Sigmoid colon (tissue), 7 donors: ENCODE measurements around the gene PRDM10. TPM values are rescaled to one million over a fixed set of nuclear protein-coding genes. Genes with fewer than 3 reads are reported as not detected.

Experiments
- DNase-seq: peaks from one replicate; pipeline ENCODE4 v3.0.0-alpha.2; 2019
- H3K27ac ChIP-seq, 4 donors: fragments of 200-600 bp; sonication (generic); one replicate each; pipeline ENCODE4 v1.5.1; 2016 to 2019; ENCODE audit warnings: mild to moderate bottlenecking in 1 of 4
- H3K27me3 ChIP-seq, 3 donors: fragments of 200-600 bp; sonication (generic); one replicate each; pipeline ENCODE4 v1.5.1; 2019; ENCODE audit warnings: mild to moderate bottlenecking in 1 of 3
- H3K36me3 ChIP-seq, 4 donors: fragments of 200-600 bp; sonication (generic); one replicate each; pipeline ENCODE4 v1.5.1; 2016 to 2019
- H3K4me1 ChIP-seq, 4 donors: fragments of 200-600 bp; sonication (generic); one replicate each; pipeline ENCODE4 v1.5.1; 2017 to 2019
- H3K4me3 ChIP-seq, 4 donors: fragments of 200-600 bp; sonication (generic); one replicate each; pipeline ENCODE4 v1.5.1; 2017 to 2019; ENCODE audit warnings: mild to moderate bottlenecking in 2 of 4, moderate library complexity in 1 of 4
- H3K9me3 ChIP-seq, 4 donors: fragments of 200-600 bp in 3 of 4; sonication (generic) in 3 of 4; one replicate each; pipeline versions ENCODE4 v1.5.1 to v1.6.1; 2013 to 2019
- EP300 ChIP-seq, 4 donors: sonication (generic); formaldehyde crosslinking; IDR thresholded peaks; one replicate each; pipeline ENCODE4 v1.6.1; 2017; ENCODE audit warnings: antibody characterized with exemption in 4 of 4
- POLR2A ChIP-seq, 2 donors: fragments of 450-650 bp; IDR thresholded peaks; one replicate each; pipeline ENCODE4 v1.6.1; 2016; ENCODE audit warnings: antibody characterized with exemption in 2 of 2, mild to moderate bottlenecking in 2 of 2, moderate library complexity in 2 of 2
- POLR2AphosphoS5 ChIP-seq, 4 donors: sonication (generic); formaldehyde crosslinking; IDR thresholded peaks; one replicate each; pipeline ENCODE4 v1.6.1; 2017; ENCODE audit warnings: antibody characterized with exemption in 4 of 4
- WGBS, 2 donors: extraction: QIAGEN DNeasy Blood & Tissue Kit; methylation state at CpG; one replicate each; pipeline ENCODE4 v1.1.7; 2013; 5-methylcytosine and 5-hydroxymethylcytosine counted together
- intact Hi-C: fragments of 100-400 bp; cut with DNase I; formaldehyde crosslinking; loops from one replicate; pipeline ENCODE4 v1.15.1; 2023
- polyA plus RNA-seq, 3 donors: library from polyadenylated mRNA; stranded (reverse); fragments of 200-250 nt; gene quantifications; one replicate each; pipeline ENCODE4 v1.2.3, GENCODE V29; 2013
- total RNA-seq, 4 donors: library from RNA; depleted of rRNA; stranded (reverse); fragments of >200 nt; gene quantifications; one replicate each; pipeline ENCODE4 v1.1.0, GENCODE V29; 2016
- TF ChIP-seq, protein P1 (sequence below), 4 experiments: fragments of 450-650 bp in 3 of 4; fragments of 200-600 bp in 1 of 4; IDR thresholded peaks; one replicate each; pipeline ENCODE4 v1.5.1; 2016 to 2019; ENCODE audit warnings: antibody characterized with exemption in 4 of 4, mild to moderate bottlenecking in 3 of 4, moderate library complexity in 2 of 4
- donor health status: healthy with polysubstance abuse.
- donor health status: Bipolar disorder and iron deficiency.
- donor health status: healthy.

The PRDM10 gene
- total and polyA plus RNA-seq, 7 donors: 1.8 to 11.9 (median 6.3) TPM

DNA sequence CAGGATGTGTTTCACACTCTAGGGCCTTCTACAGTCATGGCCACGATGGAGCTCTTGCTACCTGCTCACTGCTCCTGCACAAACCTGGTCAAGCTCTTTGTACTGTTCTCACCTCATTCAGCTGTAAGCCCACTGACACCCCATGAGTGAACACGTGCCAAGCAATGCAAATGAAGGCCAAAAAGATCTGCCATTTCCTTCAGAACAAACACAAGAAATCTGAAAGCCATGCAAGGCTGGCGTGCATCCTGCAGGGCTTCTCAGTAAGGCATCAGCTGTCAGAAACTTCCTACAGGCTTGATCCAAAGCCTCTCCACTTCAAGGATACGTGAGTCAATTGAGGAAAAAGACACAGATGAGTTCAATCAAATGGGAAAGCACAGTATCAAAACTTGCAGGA lies 63.1 kb downstream of the PRDM10 start:
- peaks cover 0 to 28% (median 0%) of the 10 kb centered on the region in 4 donors for H3K36me3 ChIP-seq
- no peak overlapping the region for H3K4me3 ChIP-seq
- 89 to 95% methylated on average over 4 of the region's 4 CpGs for WGBS, 2 donors
- no peaks in the 10 kb centered on the region for H3K4me1 ChIP-seq
- no peaks in the 10 kb centered on the region for H3K27me3 ChIP-seq
- DNase-seq: no peak
- H3K27ac ChIP-seq: no peak overlapping the region
- no peaks in the 10 kb centered on the region for H3K9me3 ChIP-seq
- TF ChIP-seq POLR2A (IDR thresholded peaks at IDR 0.05) (no peak), POLR2AphosphoS5 (IDR thresholded peaks at IDR 0.05) (no peak), EP300 (IDR thresholded peaks at IDR 0.05) (no peak)
- TF ChIP-seq, protein P1, sequence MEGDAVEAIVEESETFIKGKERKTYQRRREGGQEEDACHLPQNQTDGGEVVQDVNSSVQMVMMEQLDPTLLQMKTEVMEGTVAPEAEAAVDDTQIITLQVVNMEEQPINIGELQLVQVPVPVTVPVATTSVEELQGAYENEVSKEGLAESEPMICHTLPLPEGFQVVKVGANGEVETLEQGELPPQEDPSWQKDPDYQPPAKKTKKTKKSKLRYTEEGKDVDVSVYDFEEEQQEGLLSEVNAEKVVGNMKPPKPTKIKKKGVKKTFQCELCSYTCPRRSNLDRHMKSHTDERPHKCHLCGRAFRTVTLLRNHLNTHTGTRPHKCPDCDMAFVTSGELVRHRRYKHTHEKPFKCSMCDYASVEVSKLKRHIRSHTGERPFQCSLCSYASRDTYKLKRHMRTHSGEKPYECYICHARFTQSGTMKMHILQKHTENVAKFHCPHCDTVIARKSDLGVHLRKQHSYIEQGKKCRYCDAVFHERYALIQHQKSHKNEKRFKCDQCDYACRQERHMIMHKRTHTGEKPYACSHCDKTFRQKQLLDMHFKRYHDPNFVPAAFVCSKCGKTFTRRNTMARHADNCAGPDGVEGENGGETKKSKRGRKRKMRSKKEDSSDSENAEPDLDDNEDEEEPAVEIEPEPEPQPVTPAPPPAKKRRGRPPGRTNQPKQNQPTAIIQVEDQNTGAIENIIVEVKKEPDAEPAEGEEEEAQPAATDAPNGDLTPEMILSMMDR (IDR thresholded peaks at IDR 0.05): no peak
- intact Hi-C loops: no loop called here

DNA sequence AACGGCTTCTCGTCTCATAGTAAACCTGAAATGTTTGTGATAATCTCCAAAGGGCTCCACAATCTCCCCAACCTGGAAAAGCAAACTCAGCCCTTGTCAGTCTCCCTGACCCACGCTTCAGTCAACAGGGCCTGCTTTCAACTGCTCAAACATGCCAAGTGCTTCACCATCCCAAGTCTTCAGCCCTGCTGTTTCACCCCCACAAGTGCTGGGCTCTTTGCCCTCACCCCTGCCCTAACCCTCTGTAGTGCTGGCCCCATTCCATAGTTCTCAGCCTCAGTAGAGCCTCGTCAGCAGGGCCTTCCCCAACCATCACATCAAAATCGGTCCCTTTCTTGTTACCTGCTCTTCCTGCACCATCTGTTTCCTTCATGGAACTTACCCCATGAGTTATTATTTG lies 63.9 kb downstream of the PRDM10 start:
- Histone ChIP-seq H3K4me3 (no peak overlapping the region), H3K9me3 (no peaks in the 10 kb centered on the region), H3K27me3 (no peaks in the 10 kb centered on the region), H3K27ac (no peak overlapping the region), H3K36me3 (peaks cover 0 to 30% (median 0%) of the 10 kb centered on the region in 4 donors), H3K4me1 (no peaks in the 10 kb centered on the region)
- TF ChIP-seq, protein P1 (IDR thresholded peaks at IDR 0.05): no peak
- TF ChIP-seq POLR2A (IDR thresholded peaks at IDR 0.05): no peak
- no peak for TF ChIP-seq EP300 (IDR thresholded peaks at IDR 0.05)
- no peak for TF ChIP-seq POLR2AphosphoS5 (IDR thresholded peaks at IDR 0.05)
- WGBS, 2 donors: 86 to 93% methylated on average over 5 of the region's 5 CpGs
- intact Hi-C loops: no loop called here
- DNase-seq: no peak

DNA sequence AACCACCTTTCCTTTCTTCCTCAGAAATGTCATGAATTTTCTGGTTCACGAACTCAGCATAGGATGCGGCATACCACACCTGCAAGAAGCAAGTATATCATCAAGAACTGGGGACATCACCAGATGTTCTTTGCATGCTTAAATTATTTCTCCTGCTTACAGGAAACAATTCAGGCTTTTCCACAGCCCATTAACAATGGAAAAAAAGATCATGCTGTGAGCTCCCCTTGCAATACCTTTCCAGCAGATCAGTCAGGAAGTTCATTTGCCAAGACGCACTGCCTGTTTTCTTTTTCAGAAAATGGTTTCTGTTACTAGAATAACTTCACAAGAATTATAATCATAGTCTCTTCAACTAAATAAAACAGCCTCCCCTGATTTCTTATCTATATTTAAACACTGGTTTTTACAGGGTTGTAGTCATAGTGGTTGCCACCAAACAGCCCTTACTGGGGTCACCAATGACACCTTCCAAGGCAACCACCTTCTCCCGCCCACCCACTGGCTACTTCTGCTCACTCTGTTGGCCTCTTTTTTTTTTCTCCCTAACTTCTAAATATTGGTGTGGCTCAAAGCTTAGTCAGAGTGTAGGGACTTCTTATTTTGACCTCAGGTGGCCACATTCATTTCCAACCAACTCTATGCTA lies 64.9 kb downstream of the PRDM10 start:
- H3K4me3 ChIP-seq: no peak overlapping the region
- TF ChIP-seq POLR2AphosphoS5 (IDR thresholded peaks at IDR 0.05) (no peak), EP300 (IDR thresholded peaks at IDR 0.05) (no peak), POLR2A (IDR thresholded peaks at IDR 0.05) (no peak)
- TF ChIP-seq, protein P1 (IDR thresholded peaks at IDR 0.05): no peak
- H3K27me3 ChIP-seq: no peaks in the 10 kb centered on the region
- no peaks in the 10 kb centered on the region for H3K4me1 ChIP-seq
- no peak overlapping the region for H3K27ac ChIP-seq
- intact Hi-C loops: no loop called here
- H3K36me3 ChIP-seq: peaks cover 0 to 21% (median 0%) of the 10 kb centered on the region in 4 donors
- no peak for DNase-seq
- H3K9me3 ChIP-seq: no peaks in the 10 kb centered on the region
- WGBS, 2 donors: 92% methylated on average over 4 of the region's 4 CpGs

DNA sequence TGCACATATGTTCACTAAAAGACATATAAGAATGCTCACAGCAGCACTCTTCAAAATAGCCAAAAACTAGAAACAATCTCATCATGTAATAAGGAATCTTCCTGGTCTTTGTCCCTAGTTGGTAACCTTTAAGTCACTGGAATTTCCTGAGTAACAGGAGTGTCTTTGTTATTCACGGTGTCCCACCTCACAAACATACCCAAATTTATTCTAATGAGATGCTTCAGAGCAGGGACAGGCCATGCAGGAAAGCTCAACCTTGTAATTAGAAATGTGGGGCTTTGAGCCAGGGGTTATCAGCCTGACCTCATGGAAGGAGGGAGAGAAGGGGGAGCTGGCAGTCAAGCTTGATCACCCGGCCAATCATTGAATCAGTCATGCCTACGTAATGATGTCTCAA lies 66.9 kb downstream of the PRDM10 start:
- TF ChIP-seq, protein P1 (IDR thresholded peaks at IDR 0.05): no peak
- TF ChIP-seq POLR2A (IDR thresholded peaks at IDR 0.05) (no peak), EP300 (IDR thresholded peaks at IDR 0.05) (no peak), POLR2AphosphoS5 (IDR thresholded peaks at IDR 0.05) (no peak)
- WGBS, 2 donors: 91 to 92% methylated on average over 3 of the region's 3 CpGs
- H3K27me3 ChIP-seq: no peaks in the 10 kb centered on the region
- DNase-seq: no peak
- peaks cover 0 to 12% (median 2%) of the 10 kb centered on the region in 4 donors for H3K36me3 ChIP-seq
- no peak overlapping the region for H3K4me3 ChIP-seq
- H3K9me3 ChIP-seq: no peaks in the 10 kb centered on the region
- H3K27ac ChIP-seq: no peak overlapping the region
- intact Hi-C loops: no loop called here
- no peaks in the 10 kb centered on the region for H3K4me1 ChIP-seq

DNA sequence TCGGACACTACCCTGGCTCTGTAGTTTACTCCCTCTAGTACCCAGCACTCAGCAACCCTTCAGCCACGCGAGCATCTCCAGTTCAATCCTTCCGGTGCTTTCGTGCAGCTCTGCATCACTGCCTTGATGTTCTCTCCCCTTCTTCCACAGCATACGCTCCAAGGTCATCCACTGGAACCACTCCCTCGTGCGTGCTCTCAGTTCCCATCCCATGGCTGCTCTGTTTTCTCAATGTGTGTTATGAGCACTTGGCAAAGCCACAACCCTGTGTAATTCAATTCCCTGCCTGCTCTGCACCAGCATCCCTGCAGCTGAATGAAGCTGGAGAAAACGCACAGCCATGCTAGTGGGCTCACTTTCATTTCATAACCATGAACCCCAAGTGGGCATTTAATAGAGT lies 68.7 kb downstream of the PRDM10 start:
- no peak overlapping the region for H3K27ac ChIP-seq
- no peak for DNase-seq
- TF ChIP-seq, protein P1 (IDR thresholded peaks at IDR 0.05): no peak
- no peaks in the 10 kb centered on the region for H3K9me3 ChIP-seq
- H3K4me1 ChIP-seq: no peaks in the 10 kb centered on the region
- 94 to 95% methylated on average over 9 of the region's 9 CpGs for WGBS, 2 donors
- H3K27me3 ChIP-seq: no peaks in the 10 kb centered on the region
- intact Hi-C loops: no loop called here
- H3K4me3 ChIP-seq: no peak overlapping the region
- H3K36me3 ChIP-seq: peaks cover 0 to 30% (median 2%) of the 10 kb centered on the region in 4 donors
